A673 (cell line): Measurements from ENCODE around the gene CDC42SE2.

ENCODE experiments used
- CTCF ChIP-seq: fragments of 300-800, 200-600 bp; sonication (generic); conservative IDR thresholded peaks from 2 replicates; pipeline ENCODE4 v1.5.1; 2017; ENCODE audit warnings: low read depth, mild to moderate bottlenecking, antibody characterized with exemption, low read length, moderate library complexity, mixed read lengths
- EZH2 ChIP-seq: fragments of 200-600 bp; sonication (generic); IDR thresholded peaks from 2 replicates; pipeline ENCODE4 v1.6.1; 2017; ENCODE audit warnings: borderline replicate concordance, low read depth, mild to moderate bottlenecking, mixed read lengths, antibody characterized with exemption, low read length; ENCODE audit not compliant: poor library complexity, severe bottlenecking

DNA sequence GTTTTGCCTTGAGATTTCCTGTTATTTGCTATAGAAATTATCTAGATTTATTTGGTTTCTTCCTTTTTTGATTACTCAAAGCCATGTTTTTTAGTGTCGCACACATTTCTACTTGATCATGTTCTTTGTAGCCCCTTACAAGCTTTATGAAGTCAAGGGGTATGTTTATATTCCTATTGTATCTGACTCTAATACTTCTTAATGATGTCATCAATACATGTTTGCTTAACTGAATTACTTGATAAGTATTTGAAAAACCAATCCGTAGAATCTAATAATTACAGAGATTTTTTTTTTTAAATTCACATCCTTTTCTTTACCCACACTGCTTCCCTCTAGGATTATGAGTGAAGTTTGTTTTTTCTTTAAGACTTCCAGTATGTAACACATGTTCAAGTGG, 53.0 kb downstream of the CDC42SE2 start:
- TF ChIP-seq CTCF: no peak
- TF ChIP-seq EZH2: no peak
